DOHH2 (cell line): ENCODE data around the gene FCRL2.

Source experiments
- CTCF ChIP-seq: fragments of 200-600 bp; sonication (generic); IDR thresholded peaks from one replicate; pipeline ENCODE4 v1.5.1; 2014; ENCODE audit warnings: antibody characterized with exemption, mild to moderate bottlenecking, low read depth, low read length; ENCODE audit not compliant: poor library complexity, severe bottlenecking
- EZH2phosphoT487 ChIP-seq: fragments of 200-600 bp; sonication (generic); IDR thresholded peaks from 2 replicates; pipeline ENCODE4 v1.6.1; 2017; ENCODE audit warnings: borderline replicate concordance, mild to moderate bottlenecking, antibody characterized with exemption, low read length, moderate library complexity, mixed read lengths

GRCh38 chr1:157781048-157781447 lies 4.1 kb upstream of the FCRL2 start:
- TF ChIP-seq CTCF: no peak
- TF ChIP-seq EZH2phosphoT487: no peak
